GM21717 (cell line): ENCODE data around the gene PTTG1.
A peak's percentile ranks its signal among the peaks of the same experiment; 100 is the strongest.
"Not testable (repeated sequence)": the region's sequence is repeated elsewhere in the genome, so short reads cannot be mapped to it uniquely, and the experiment has no call there.

ENCODE experiments used
- ATAC-seq: cut with Tn5 transposase; IDR thresholded peaks from one replicate; pipeline ENCODE4 v1.9.1; 2021; ENCODE audit warnings: mild to moderate bottlenecking, moderate library complexity; ENCODE audit not compliant: unreplicated experiment

PTTG1 gene

GRCh38 chr5:160420331-160420610 is 1.4 kb upstream of the PTTG1 start:
- no peak for ATAC-seq

GRCh38 chr5:160423099-160423498 is 1.4 kb downstream of the PTTG1 start:
- ATAC-seq: no peak

- ATAC-seq: no peak
These were observed 6.0 kb downstream of the PTTG1 start for GRCh38 chr5:160427607-160428006.

- ATAC-seq: no peak
These were observed 10.5 kb downstream of the PTTG1 start for GRCh38 chr5:160432196-160432595.

- no peak for ATAC-seq
These were observed 11.1 kb downstream of the PTTG1 start for GRCh38 chr5:160432787-160433186.

GRCh38 chr5:160434022-160434531 is 12.4 kb downstream of the PTTG1 start:
- ATAC-seq: peak; percentile 79

- ATAC-seq: no peak
These were observed 13.9 kb downstream of the PTTG1 start for GRCh38 chr5:160435532-160435931.

GRCh38 chr5:160436017-160436416 is 14.4 kb downstream of the PTTG1 start:
- no peak for ATAC-seq

- ATAC-seq: not testable (repeated sequence)
These were observed 15.0 kb downstream of the PTTG1 start for GRCh38 chr5:160436661-160437060.

- ATAC-seq: no peak
These were observed 15.6 kb downstream of the PTTG1 start for GRCh38 chr5:160437271-160437670.

GRCh38 chr5:160438316-160439204 is 16.9 kb downstream of the PTTG1 start:
- ATAC-seq: peak; percentile 30

GRCh38 chr5:160439205-160439600 is 17.5 kb downstream of the PTTG1 start:
- peak; percentile 67 for ATAC-seq

GRCh38 chr5:160441311-160441781 is 19.7 kb downstream of the PTTG1 start:
- no peak for ATAC-seq

GRCh38 chr5:160442824-160443431 is 21.3 kb downstream of the PTTG1 start:
- peak; percentile 23 for ATAC-seq

GRCh38 chr5:160444407-160444806 is 22.8 kb downstream of the PTTG1 start:
- no peak for ATAC-seq

- ATAC-seq: peak; percentile 40
These were observed 23.5 kb downstream of the PTTG1 start for GRCh38 chr5:160445132-160445531.

GRCh38 chr5:160445751-160446150 is 24.1 kb downstream of the PTTG1 start:
- no peak for ATAC-seq

- ATAC-seq: no peak
These were observed 27.2 kb downstream of the PTTG1 start for GRCh38 chr5:160448886-160449285.

GRCh38 chr5:160449458-160449857 is 27.8 kb downstream of the PTTG1 start:
- ATAC-seq: no peak

GRCh38 chr5:160450164-160450932 is 28.7 kb downstream of the PTTG1 start:
- ATAC-seq: no peak

GRCh38 chr5:160451281-160451680 is 29.6 kb downstream of the PTTG1 start:
- no peak for ATAC-seq
